Smooth muscle cell (in vitro differentiated cells): Measurements from ENCODE around the gene ASB16. TPM values are rescaled to one million over a fixed set of nuclear protein-coding genes. Genes with fewer than 3 reads are reported as not detected.

Experiments
- DNase-seq: peaks from one replicate; lab custom pipeline; 2025; ENCODE audit not compliant: unreplicated experiment; lab: John Stamatoyannopoulos, UW
- H2AFZ ChIP-seq: fragments of 200-600 bp; sonication (generic); 2 replicates; pipeline ENCODE4 v1.6.0; 2016; ENCODE audit warnings: antibody characterized with exemption, low read depth, mild to moderate bottlenecking
- H3F3A ChIP-seq: fragments of 200-600 bp; sonication (generic); 2 replicates; pipeline ENCODE4 v1.6.0; 2017; ENCODE audit warnings: antibody characterized with exemption, low read depth
- H3K27ac ChIP-seq: fragments of 200-600 bp; sonication (generic); 2 replicates; pipeline ENCODE4 v1.5.1; 2016; ENCODE audit warnings: low read depth, mild to moderate bottlenecking
- H3K27me3 ChIP-seq: fragments of 200-600 bp; sonication (generic); 2 replicates; pipeline ENCODE4 v1.6.1; 2016; ENCODE audit warnings: low read depth, mild to moderate bottlenecking
- H3K36me3 ChIP-seq: fragments of 200-600 bp; sonication (generic); 2 replicates; pipeline ENCODE4 v1.5.1; 2016; ENCODE audit warnings: low read depth
- H3K4me1 ChIP-seq: fragments of 200-600 bp; sonication (generic); 2 replicates; pipeline ENCODE4 v1.5.1; 2016; ENCODE audit warnings: low read depth
- H3K4me2 ChIP-seq: fragments of 200-600 bp; sonication (generic); 2 replicates; pipeline ENCODE4 v1.6.0; 2016; ENCODE audit warnings: mild to moderate bottlenecking
- H3K4me3 ChIP-seq: fragments of 200-600 bp; sonication (generic); 2 replicates; pipeline ENCODE4 v1.5.1; 2016; ENCODE audit warnings: mild to moderate bottlenecking
- H3K79me2 ChIP-seq: fragments of 200-600 bp; sonication (generic); 2 replicates; pipeline ENCODE4 v1.6.0; 2016; ENCODE audit warnings: low read depth, mild to moderate bottlenecking
- H3K9ac ChIP-seq: fragments of 200-600 bp; sonication (generic); 2 replicates; pipeline ENCODE4 v1.6.0; 2016; ENCODE audit warnings: low read depth
- H3K9me3 ChIP-seq: fragments of 200-600 bp; sonication (generic); replicated peaks from 2 replicates; pipeline ENCODE4 v1.5.1; 2016; ENCODE audit warnings: low read depth
- H4K20me1 ChIP-seq: fragments of 200-600 bp; sonication (generic); 2 replicates; pipeline ENCODE4 v1.6.0; 2016; ENCODE audit warnings: low read depth
- WGBS: methylation state at CpG from one replicate; pipeline ENCODE4 v1.1.7; 2016; ENCODE audit warnings: low lambda C conversion rate; 5-methylcytosine and 5-hydroxymethylcytosine counted together
- polyA plus RNA-seq: library from polyadenylated mRNA; unstranded; fragments of >200 nt; fragmentation: Nextera tagmentation; extraction: Ambion mirVana; gene quantifications from 2 replicates; pipeline ENCODE4 v1.2.1, GENCODE V29; 2016
- total RNA-seq: library from RNA; depleted of rRNA; stranded (reverse); fragments of >200 nt; gene quantifications from 2 replicates; pipeline ENCODE4 v1.2.3, GENCODE V29; 2014
- TF ChIP-seq, protein P1 (sequence below): fragments of 200-600 bp; sonication (generic); IDR thresholded peaks from 2 replicates; pipeline ENCODE4 v1.5.1; 2017; ENCODE audit warnings: borderline replicate concordance, mild to moderate bottlenecking, antibody characterized with exemption; ENCODE audit not compliant: insufficient read depth, poor library complexity, severe bottlenecking

The ASB16 gene
- total and polyA plus RNA-seq, 2 experiments from 2014 or later, result 0.35 TPM; not detected in 1

DNA sequence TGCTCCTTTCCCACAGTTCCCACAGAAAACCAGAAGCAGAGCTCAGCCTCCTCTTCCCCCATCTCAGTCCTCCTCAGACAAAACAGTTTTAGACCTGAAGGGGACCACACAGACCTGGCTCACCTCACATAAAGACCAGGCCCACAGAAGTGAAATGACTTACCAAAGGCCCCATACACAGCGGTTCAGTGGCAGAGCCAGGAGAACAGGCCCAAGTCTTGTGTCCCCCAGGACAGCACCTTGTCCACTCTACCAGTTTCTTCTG, 43.7 kb downstream of the ASB16 start:
- H3K9me3 ChIP-seq, result no peaks in the 10 kb centered on the region

DNA sequence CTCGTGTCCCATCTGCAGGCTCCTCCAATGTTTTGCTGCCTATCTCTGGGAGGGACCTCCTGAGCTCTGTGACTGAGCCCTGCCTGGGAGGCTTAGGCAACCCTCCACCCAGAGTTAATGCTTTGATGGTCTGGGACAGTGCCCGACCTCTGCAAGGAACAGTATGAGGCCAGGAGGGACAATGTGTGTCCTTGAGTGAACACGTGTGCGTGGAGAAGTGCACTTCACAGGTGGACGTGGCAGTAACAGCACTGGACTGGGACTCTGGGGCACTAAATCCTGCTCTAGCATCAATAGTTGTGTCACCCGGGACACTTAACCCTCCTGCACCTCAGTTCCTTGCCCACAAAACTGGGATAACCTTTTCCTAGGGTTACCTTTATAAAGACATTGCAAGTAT, 44.4 kb downstream of the ASB16 start:
- WGBS, result over 99% methylated on average over 6 of the region's 6 CpGs
- no peaks in the 10 kb centered on the region for H3K9me3 ChIP-seq
- H3K36me3 ChIP-seq, result no peaks in the 10 kb centered on the region
- H3K4me2 ChIP-seq, result no peak overlapping the region
- peaks cover 4% of the 10 kb centered on the region for H3K4me1 ChIP-seq
- H3K27me3 ChIP-seq, result no peaks in the 10 kb centered on the region
- no peak overlapping the region for H3K4me3 ChIP-seq
- no peak for DNase-seq
- H3K27ac ChIP-seq, result no peak overlapping the region
- H4K20me1 ChIP-seq, result peaks cover 33% of the 10 kb centered on the region
- H3F3A ChIP-seq, result no peaks in the 10 kb centered on the region
- H3K9ac ChIP-seq, result no peak overlapping the region
- TF ChIP-seq, protein P1, sequence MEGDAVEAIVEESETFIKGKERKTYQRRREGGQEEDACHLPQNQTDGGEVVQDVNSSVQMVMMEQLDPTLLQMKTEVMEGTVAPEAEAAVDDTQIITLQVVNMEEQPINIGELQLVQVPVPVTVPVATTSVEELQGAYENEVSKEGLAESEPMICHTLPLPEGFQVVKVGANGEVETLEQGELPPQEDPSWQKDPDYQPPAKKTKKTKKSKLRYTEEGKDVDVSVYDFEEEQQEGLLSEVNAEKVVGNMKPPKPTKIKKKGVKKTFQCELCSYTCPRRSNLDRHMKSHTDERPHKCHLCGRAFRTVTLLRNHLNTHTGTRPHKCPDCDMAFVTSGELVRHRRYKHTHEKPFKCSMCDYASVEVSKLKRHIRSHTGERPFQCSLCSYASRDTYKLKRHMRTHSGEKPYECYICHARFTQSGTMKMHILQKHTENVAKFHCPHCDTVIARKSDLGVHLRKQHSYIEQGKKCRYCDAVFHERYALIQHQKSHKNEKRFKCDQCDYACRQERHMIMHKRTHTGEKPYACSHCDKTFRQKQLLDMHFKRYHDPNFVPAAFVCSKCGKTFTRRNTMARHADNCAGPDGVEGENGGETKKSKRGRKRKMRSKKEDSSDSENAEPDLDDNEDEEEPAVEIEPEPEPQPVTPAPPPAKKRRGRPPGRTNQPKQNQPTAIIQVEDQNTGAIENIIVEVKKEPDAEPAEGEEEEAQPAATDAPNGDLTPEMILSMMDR, result no peak
- peaks cover 22% of the 10 kb centered on the region for H3K79me2 ChIP-seq
- no peak overlapping the region for H2AFZ ChIP-seq

More for the DNA sequence above, 43.7 kb downstream of the ASB16 start:
- Histone ChIP-seq H3K4me2 (no peak overlapping the region), H3K4me1 (peaks cover 4% of the 10 kb centered on the region), H3F3A (no peaks in the 10 kb centered on the region), H3K79me2 (peaks cover 21% of the 10 kb centered on the region), H3K9ac (no peak overlapping the region), H3K27ac (no peak overlapping the region), H3K36me3 (no peaks in the 10 kb centered on the region), H2AFZ (no peak overlapping the region), H3K4me3 (no peak overlapping the region), H4K20me1 (peaks cover 38% of the 10 kb centered on the region), H3K27me3 (no peaks in the 10 kb centered on the region)
- WGBS, result 95% methylated on average over 1 of the region's 1 CpG
- DNase-seq, result no peak
- TF ChIP-seq, protein P1, result no peak

DNA sequence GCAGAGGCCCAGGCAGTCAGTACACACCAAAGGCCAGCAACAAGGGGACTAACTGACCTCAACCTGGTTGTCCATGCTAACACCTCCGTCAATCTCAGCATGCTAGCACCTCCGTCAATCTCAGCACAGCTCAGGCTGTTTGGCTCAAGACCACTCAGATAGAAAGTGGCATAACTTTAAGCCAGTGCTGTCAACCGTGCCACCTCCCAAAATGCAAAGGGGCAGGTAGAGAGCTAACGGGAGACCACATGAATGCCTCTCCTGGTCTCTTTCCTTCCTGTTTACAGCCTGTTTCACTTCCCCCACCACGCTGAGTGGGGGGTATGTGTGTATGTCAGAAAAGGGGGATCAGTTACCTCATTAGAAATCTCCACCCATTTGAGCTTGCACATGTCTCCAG, 45.7 kb downstream of the ASB16 start:
- Histone ChIP-seq H3K36me3 (no peaks in the 10 kb centered on the region), H3K9me3 (no peaks in the 10 kb centered on the region), H3K27ac (no peak overlapping the region), H3F3A (no peaks in the 10 kb centered on the region), H3K4me3 (no peak overlapping the region), H3K4me2 (no peak overlapping the region), H2AFZ (no peak overlapping the region), H3K79me2 (peaks cover 27% of the 10 kb centered on the region), H3K9ac (no peak overlapping the region), H4K20me1 (peaks cover 30% of the 10 kb centered on the region), H3K4me1 (no peaks in the 10 kb centered on the region), H3K27me3 (no peaks in the 10 kb centered on the region)
- 97% methylated on average over 5 of the region's 5 CpGs for WGBS
- no peak for DNase-seq
- TF ChIP-seq, protein P1, result no peak

DNA sequence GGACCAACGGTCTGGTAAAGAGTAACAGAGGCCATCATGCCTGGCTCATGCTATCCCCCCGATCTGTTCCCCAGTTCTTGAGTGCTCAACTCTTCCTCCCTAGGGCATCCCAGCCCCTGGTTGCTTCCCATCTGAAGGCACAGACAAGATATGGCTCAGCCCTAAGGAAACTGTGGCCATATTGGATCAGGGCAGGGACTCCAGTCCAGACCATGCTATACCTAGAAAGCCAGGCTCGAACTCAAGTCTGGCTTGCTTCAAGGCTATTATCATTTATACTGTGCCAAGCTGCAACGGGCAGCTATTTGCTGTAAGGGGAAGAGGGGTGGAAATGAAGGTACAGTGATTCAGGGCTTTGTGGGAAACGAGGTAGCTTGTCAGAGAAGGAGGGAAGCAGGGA, 46.2 kb downstream of the ASB16 start:
- Histone ChIP-seq H3K27me3 (no peaks in the 10 kb centered on the region), H4K20me1 (peaks cover 30% of the 10 kb centered on the region), H3K9me3 (no peaks in the 10 kb centered on the region), H3K4me1 (no peaks in the 10 kb centered on the region), H3K4me3 (no peak overlapping the region), H2AFZ (no peak overlapping the region), H3K9ac (no peak overlapping the region), H3K4me2 (no peak overlapping the region), H3K36me3 (no peaks in the 10 kb centered on the region), H3K79me2 (peaks cover 27% of the 10 kb centered on the region), H3K27ac (no peak overlapping the region), H3F3A (peaks cover 2% of the 10 kb centered on the region)
- TF ChIP-seq, protein P1, result no peak
- DNase-seq, result no peak
- 97% methylated on average over 5 of the region's 5 CpGs for WGBS
